HEK293 (cell line): Measurements from ENCODE around the gene CEP68.

Experiments
- CTCF ChIA-PET: fragments of 350-600 bp; formaldehyde crosslinking; extraction: SDS; loops from one replicate; lab custom pipeline; 2021; ENCODE audit warnings: antibody characterized with exemption; lab: Yijun Ruan, JAX
- POLR2A ChIA-PET: fragments of 300-600 bp; formaldehyde crosslinking; extraction: SDS; loops from one replicate; lab custom pipeline; 2020; ENCODE audit warnings: antibody characterized with exemption, inconsistent platforms; lab: Yijun Ruan, JAX
- H3K27ac ChIP-seq: fragments of 200-500 bp; sonication (Bioruptor generic); 2 replicates; pipeline ENCODE4 v1.5.1; 2014; ENCODE audit warnings: low read depth, low read length, control low read depth, inconsistent platforms; ENCODE audit errors: extremely low read depth
- H3K36me3 ChIP-seq, 2 experiments: fragments of 200-500 bp in 1 of 2; sonication (Bioruptor generic) in 1 of 2; 1 replicate in 1 of 2; 2 replicates in 1 of 2; pipeline ENCODE4 v1.5.1; 2014 to 2017; ENCODE audit warnings: inconsistent platforms in 2 of 2, low read length in 2 of 2; ENCODE audit not compliant: control insufficient read depth in 2 of 2, insufficient read depth in 1 of 2
- H3K4me1 ChIP-seq: fragments of 200-500 bp; sonication (Bioruptor generic); 2 replicates; pipeline ENCODE4 v1.5.1; 2014; ENCODE audit warnings: mild to moderate bottlenecking, low read length, inconsistent platforms; ENCODE audit not compliant: control insufficient read depth, insufficient read depth
- H3K4me3 ChIP-seq: 2 replicates; pipeline ENCODE4 v1.5.1; 2011; ENCODE audit warnings: low read depth, mild to moderate bottlenecking, control low read depth, low read length, moderate library complexity
- H3K9me3 ChIP-seq: fragments of 200-500 bp; sonication (Bioruptor generic); 2 replicates; pipeline ENCODE4 v1.5.1; 2014; ENCODE audit warnings: low read depth, low read length, inconsistent platforms; ENCODE audit not compliant: control insufficient read depth, insufficient read depth
- ATF2 ChIP-seq: fragments of 450-650 bp; formaldehyde crosslinking; IDR thresholded peaks from 2 replicates; pipeline ENCODE4 v1.5.1; 2016; ENCODE audit warnings: missing biosample characterization, missing genetic modification characterization, low read depth
- EGR2 ChIP-seq: fragments of 450-650 bp; formaldehyde crosslinking; IDR thresholded peaks from 2 replicates; pipeline ENCODE4 v1.5.1; 2016; ENCODE audit warnings: low read depth, missing biosample characterization, missing genetic modification characterization
- KLF16 ChIP-seq: fragments of 450-650 bp; formaldehyde crosslinking; IDR thresholded peaks from 2 replicates; pipeline ENCODE4 v1.5.1; 2017; ENCODE audit warnings: missing biosample characterization, missing genetic modification characterization
- SALL2 ChIP-seq: fragments of 450-650 bp; formaldehyde crosslinking; IDR thresholded peaks from 2 replicates; pipeline ENCODE4 v1.5.0; 2017; ENCODE audit warnings: missing biosample characterization, mild to moderate bottlenecking, missing genetic modification characterization, borderline replicate concordance
- SETDB1 ChIP-seq: IDR thresholded peaks from one replicate; pipeline ENCODE4 v1.6.1; 2017; ENCODE audit warnings: mild to moderate bottlenecking, low read length, moderate library complexity, mixed read lengths; ENCODE audit not compliant: insufficient read length
- SP3 ChIP-seq: fragments of 450-650 bp; formaldehyde crosslinking; IDR thresholded peaks from 2 replicates; pipeline ENCODE4 v1.5.1; 2016; ENCODE audit warnings: missing biosample characterization, missing genetic modification characterization
- ZBTB17 ChIP-seq: fragments of 450-650 bp; formaldehyde crosslinking; IDR thresholded peaks from 2 replicates; pipeline ENCODE4 v1.5.1; 2016; ENCODE audit warnings: missing biosample characterization, missing genetic modification characterization
- ZFHX2 ChIP-seq: fragments of 450-650 bp; formaldehyde crosslinking; conservative IDR thresholded peaks from 2 replicates; pipeline ENCODE4 v1.5.1; 2016; ENCODE audit warnings: missing biosample characterization, missing genetic modification characterization
- ZNF398 ChIP-seq: fragments of 450-650 bp; formaldehyde crosslinking; IDR thresholded peaks from 2 replicates; pipeline ENCODE4 v1.5.1; 2017; ENCODE audit warnings: missing biosample characterization, missing genetic modification characterization
- ZNF449 ChIP-seq: fragments of 450-650 bp; formaldehyde crosslinking; IDR thresholded peaks from 2 replicates; pipeline ENCODE4 v1.5.1; 2017; ENCODE audit warnings: missing biosample characterization, mild to moderate bottlenecking, missing genetic modification characterization, moderate library complexity
- ZNF600 ChIP-seq: fragments of 450-650 bp; formaldehyde crosslinking; IDR thresholded peaks from 2 replicates; pipeline ENCODE4 v1.5.1; 2016; ENCODE audit warnings: missing biosample characterization, missing genetic modification characterization
- ZNF707 ChIP-seq: fragments of 450-650 bp; formaldehyde crosslinking; IDR thresholded peaks from 2 replicates; pipeline ENCODE4 v1.5.1; 2016; ENCODE audit warnings: missing biosample characterization, missing genetic modification characterization
- ZNF792 ChIP-seq: fragments of 450-650 bp; formaldehyde crosslinking; IDR thresholded peaks from 2 replicates; pipeline ENCODE4 v1.5.1; 2016; ENCODE audit warnings: missing biosample characterization, missing genetic modification characterization
- TF ChIP-seq, protein P1 (sequence below): fragments of 450-650 bp; formaldehyde crosslinking; IDR thresholded peaks from 2 replicates; pipeline ENCODE4 v1.5.1; 2017; ENCODE audit warnings: missing biosample characterization, missing genetic modification characterization
- TF ChIP-seq, protein P2 (sequence below): fragments of 450-650 bp; formaldehyde crosslinking; IDR thresholded peaks from 2 replicates; pipeline ENCODE4 v1.5.1; 2016; ENCODE audit warnings: missing biosample characterization, missing genetic modification characterization
- TF ChIP-seq, protein P3 (sequence below): fragments of 450-650 bp; formaldehyde crosslinking; IDR thresholded peaks from 2 replicates; pipeline ENCODE4 v1.5.1; 2016; ENCODE audit warnings: missing biosample characterization, missing genetic modification characterization

CEP68 gene

GRCh38 chr2:65040400-65041261, 15.6 kb upstream of the CEP68 start (continued):
- 0 out of 2 replicates have a peak, but pooled peaks have one; percentile 10 for TF ChIP-seq ZNF600 (tag by site-specific recombination)
- peak; percentile 86 for TF ChIP-seq ZFHX2 (tag by site-specific recombination)
- 0 out of 2 replicates have a peak, but pooled peaks have one; percentile 21 for TF ChIP-seq KLF16 (tag by site-specific recombination)
- TF ChIP-seq, protein P1, sequence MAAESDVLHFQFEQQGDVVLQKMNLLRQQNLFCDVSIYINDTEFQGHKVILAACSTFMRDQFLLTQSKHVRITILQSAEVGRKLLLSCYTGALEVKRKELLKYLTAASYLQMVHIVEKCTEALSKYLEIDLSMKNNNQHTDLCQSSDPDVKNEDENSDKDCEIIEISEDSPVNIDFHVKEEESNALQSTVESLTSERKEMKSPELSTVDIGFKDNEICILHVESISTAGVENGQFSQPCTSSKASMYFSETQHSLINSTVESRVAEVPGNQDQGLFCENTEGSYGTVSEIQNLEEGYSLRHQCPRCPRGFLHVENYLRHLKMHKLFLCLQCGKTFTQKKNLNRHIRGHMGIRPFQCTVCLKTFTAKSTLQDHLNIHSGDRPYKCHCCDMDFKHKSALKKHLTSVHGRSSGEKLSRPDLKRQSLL (tag by site-specific recombination): 0 out of 2 replicates have a peak, but pooled peaks have one; percentile 48
- TF ChIP-seq, protein P2, sequence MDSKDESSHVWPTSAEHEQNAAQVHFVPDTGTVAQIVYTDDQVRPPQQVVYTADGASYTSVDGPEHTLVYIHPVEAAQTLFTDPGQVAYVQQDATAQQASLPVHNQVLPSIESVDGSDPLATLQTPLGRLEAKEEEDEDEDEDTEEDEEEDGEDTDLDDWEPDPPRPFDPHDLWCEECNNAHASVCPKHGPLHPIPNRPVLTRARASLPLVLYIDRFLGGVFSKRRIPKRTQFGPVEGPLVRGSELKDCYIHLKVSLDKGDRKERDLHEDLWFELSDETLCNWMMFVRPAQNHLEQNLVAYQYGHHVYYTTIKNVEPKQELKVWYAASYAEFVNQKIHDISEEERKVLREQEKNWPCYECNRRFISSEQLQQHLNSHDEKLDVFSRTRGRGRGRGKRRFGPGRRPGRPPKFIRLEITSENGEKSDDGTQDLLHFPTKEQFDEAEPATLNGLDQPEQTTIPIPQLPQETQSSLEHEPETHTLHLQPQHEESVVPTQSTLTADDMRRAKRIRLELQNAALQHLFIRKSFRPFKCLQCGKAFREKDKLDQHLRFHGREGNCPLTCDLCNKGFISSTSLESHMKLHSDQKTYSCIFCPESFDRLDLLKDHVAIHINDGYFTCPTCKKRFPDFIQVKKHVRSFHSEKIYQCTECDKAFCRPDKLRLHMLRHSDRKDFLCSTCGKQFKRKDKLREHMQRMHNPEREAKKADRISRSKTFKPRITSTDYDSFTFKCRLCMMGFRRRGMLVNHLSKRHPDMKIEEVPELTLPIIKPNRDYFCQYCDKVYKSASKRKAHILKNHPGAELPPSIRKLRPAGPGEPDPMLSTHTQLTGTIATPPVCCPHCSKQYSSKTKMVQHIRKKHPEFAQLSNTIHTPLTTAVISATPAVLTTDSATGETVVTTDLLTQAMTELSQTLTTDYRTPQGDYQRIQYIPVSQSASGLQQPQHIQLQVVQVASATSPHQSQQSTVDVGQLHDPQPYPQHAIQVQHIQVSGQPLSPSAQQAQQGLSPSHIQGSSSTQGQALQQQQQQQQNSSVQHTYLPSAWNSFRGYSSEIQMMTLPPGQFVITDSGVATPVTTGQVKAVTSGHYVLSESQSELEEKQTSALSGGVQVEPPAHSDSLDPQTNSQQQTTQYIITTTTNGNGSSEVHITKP (tag by site-specific recombination): peak; percentile 53
- TF ChIP-seq ZNF792 (tag by site-specific recombination): no peak
- peak; percentile 68; the same call in 1 of the 2 replicates for TF ChIP-seq EGR2 (tag by site-specific recombination)
- TF ChIP-seq SP3 (tag by site-specific recombination): 0 out of 2 replicates have a peak, but pooled peaks have one; percentile 17
- peak; percentile 84 for TF ChIP-seq ZBTB17 (tag by site-specific recombination)
- TF ChIP-seq ZNF398 (tag by site-specific recombination): no peak

GRCh38 chr2:65043001-65043400, 13.2 kb upstream of the CEP68 start:
- H3K36me3 ChIP-seq: peaks cover 6 to 29% of the 10 kb centered on the region in 2 experiments; a peak in 2 of 3 replicates
- ChIA-PET CTCF (interaction anchor here (0.6 to 1.6 kb wide), 4 partner anchors 13 to 531 kb away, joined by 3 to 10 read pairs (median 4); partner anchors contain the start of gene CEP68), POLR2A (interaction anchor here (0.6 to 1.1 kb wide), 3 partner anchors 13 to 124 kb away, joined by 3 to 8 read pairs (median 3); no protein-coding TSS in a partner anchor)
- no peak overlapping the region for H3K4me3 ChIP-seq
- no peak overlapping the region for H3K27ac ChIP-seq
- H3K9me3 ChIP-seq: no peaks in the 10 kb centered on the region
- no peak for TF ChIP-seq ZNF707 (tag by site-specific recombination)
- TF ChIP-seq SALL2 (tag by site-specific recombination): no peak
- H3K4me1 ChIP-seq: no peaks in the 10 kb centered on the region

DNA sequence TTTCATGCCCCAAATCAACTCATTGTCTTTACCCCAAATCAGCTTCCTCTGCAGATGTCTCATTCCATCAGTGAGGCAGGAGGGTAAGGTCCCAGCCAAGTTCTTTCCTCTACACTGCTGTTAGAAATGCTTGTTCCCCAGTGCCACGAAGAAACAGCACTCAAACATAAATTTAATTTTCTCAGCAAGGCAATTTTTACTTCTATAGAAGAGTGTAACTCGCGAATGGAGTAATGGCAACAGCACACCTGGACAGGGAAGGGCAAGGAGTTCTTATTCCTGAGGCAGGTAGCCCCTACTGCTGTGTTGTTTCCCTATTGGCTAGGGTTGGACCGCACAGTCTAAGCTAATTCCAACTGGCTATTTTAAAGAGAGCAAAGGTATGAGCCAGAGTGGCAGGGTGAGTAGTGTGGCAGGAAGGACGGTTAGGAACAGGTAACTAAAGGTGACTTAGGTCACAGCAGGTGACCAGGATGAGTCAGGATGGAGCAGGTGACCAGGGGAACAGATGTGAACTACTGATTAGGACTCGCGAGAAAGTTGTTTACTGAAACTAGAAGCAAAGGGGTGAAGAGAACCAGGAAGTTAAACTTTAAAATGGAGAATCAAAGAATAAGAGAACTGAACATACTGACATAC, 12.0 kb upstream of the CEP68 start:
- Histone ChIP-seq H3K9me3 (no peaks in the 10 kb centered on the region), H3K4me1 (no peaks in the 10 kb centered on the region), H3K4me3 (no peak overlapping the region), H3K27ac (no peak overlapping the region), H3K36me3 (peaks cover 0 to 25% of the 10 kb centered on the region in 2 experiments; a peak in 2 of 3 replicates)
- TF ChIP-seq ZNF449: no peak
- TF ChIP-seq SETDB1: peak; percentile 58
- TF ChIP-seq ATF2 (tag by site-specific recombination): no peak
- TF ChIP-seq, protein P3, sequence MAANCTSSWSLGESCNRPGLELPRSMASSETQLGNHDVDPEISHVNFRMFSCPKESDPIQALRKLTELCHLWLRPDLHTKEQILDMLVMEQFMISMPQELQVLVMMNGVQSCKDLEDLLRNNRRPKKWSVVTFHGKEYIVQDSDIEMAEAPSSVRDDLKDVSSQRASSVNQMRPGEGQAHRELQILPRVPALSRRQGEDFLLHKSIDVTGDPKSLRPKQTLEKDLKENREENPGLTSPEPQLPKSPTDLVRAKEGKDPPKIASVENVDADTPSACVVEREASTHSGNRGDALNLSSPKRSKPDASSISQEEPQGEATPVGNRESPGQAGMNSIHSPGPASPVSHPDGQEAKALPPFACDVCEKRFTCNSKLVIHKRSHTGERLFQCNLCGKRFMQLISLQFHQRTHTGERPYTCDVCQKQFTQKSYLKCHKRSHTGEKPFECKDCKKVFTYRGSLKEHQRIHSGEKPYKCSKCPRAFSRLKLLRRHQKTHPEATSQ (tag by site-specific recombination): no peak
- ChIA-PET POLR2A (no interaction called here), CTCF (interaction anchor here (0.6 to 1.6 kb wide), 2 partner anchors 125 to 126 kb away, joined by 3 to 10 read pairs; no protein-coding TSS in a partner anchor)
